Mesothelial cell of epicardium (in vitro differentiated cells): ENCODE data around the gene AFDN. TPM values are rescaled to one million over a fixed set of nuclear protein-coding genes. Genes with fewer than 3 reads are reported as not detected.
"Not testable (repeated sequence)": the region's sequence is repeated elsewhere in the genome, so short reads cannot be mapped to it uniquely, and the experiment has no call there.

Source experiments
- DNase-seq, 2 experiments: peaks; one replicate each; pipeline ENCODE4 v3.0.0; 2021; ENCODE audit warnings: low spot score in 2 of 2; ENCODE audit not compliant: unreplicated experiment in 2 of 2
- H3K27ac Mint-ChIP-seq: 2 replicates; pipeline ENCODE4 v1.8.0; 2021; ENCODE audit warnings: mixed read lengths
- H3K27me3 Mint-ChIP-seq: 2 replicates; pipeline ENCODE4 v1.8.0; 2021; ENCODE audit warnings: low read depth, mixed read lengths
- H3K36me3 Mint-ChIP-seq: 2 replicates; pipeline ENCODE4 v1.8.0; 2021; ENCODE audit warnings: mixed read lengths
- H3K4me1 Mint-ChIP-seq: 2 replicates; pipeline ENCODE4 v1.8.0; 2021; ENCODE audit warnings: mixed read lengths
- H3K4me3 Mint-ChIP-seq: 2 replicates; pipeline ENCODE4 v1.8.0; 2021; ENCODE audit warnings: mild to moderate bottlenecking, moderate library complexity, mixed read lengths
- H3K9me3 Mint-ChIP-seq: 2 replicates; pipeline ENCODE4 v1.8.0; 2021; ENCODE audit warnings: mixed read lengths
- CTCF ChIP-seq: fragments of 200-600 bp; sonication (generic); IDR thresholded peaks from one replicate; pipeline ENCODE4 v1.5.0; 2021; ENCODE audit warnings: antibody characterized with exemption; ENCODE audit not compliant: unreplicated experiment
- total RNA-seq: library from RNA; stranded (reverse); gene quantifications from 3 replicates; pipeline ENCODE4 v1.2.1, GENCODE V29; 2021

The AFDN gene
- total RNA-seq, 1 donor from 2014 or later, result 284 TPM

GRCh38 chr6:168001029-168001332 lies 174.3 kb downstream of the AFDN start:
- Mint-ChIP-seq H3K36me3 (no peaks in the 10 kb centered on the region), H3K27me3 (no peaks in the 10 kb centered on the region), H3K27ac (no peak overlapping the region), H3K4me3 (no peak overlapping the region), H3K9me3 (no peaks in the 10 kb centered on the region), H3K4me1 (peaks cover 14% of the 10 kb centered on the region)
- DNase-seq, result no peak
- TF ChIP-seq CTCF, result no peak

GRCh38 chr6:168001514-168001913 lies 174.8 kb downstream of the AFDN start:
- H3K4me1 Mint-ChIP-seq, result peaks cover 12% of the 10 kb centered on the region
- H3K27ac Mint-ChIP-seq, H3K9me3 Mint-ChIP-seq, H3K27me3 Mint-ChIP-seq, H3K36me3 Mint-ChIP-seq, H3K4me3 Mint-ChIP-seq, DNase-seq: not testable (repeated sequence)

- no peak for DNase-seq
- H3K4me3 Mint-ChIP-seq, result no peak overlapping the region
- H3K36me3 Mint-ChIP-seq, result no peaks in the 10 kb centered on the region
- TF ChIP-seq CTCF, result no peak
- no peak overlapping the region for H3K27ac Mint-ChIP-seq
- H3K27me3 Mint-ChIP-seq, result no peaks in the 10 kb centered on the region
- H3K9me3 Mint-ChIP-seq, result no peaks in the 10 kb centered on the region
- H3K4me1 Mint-ChIP-seq, result peaks cover 12% of the 10 kb centered on the region
Observed at GRCh38 chr6:168002804-168003203, 176.1 kb downstream of the AFDN start.

- H3K4me3 Mint-ChIP-seq, result no peak overlapping the region
- H3K4me1 Mint-ChIP-seq, result peaks cover 7% of the 10 kb centered on the region
- no peak for DNase-seq
- no peaks in the 10 kb centered on the region for H3K27me3 Mint-ChIP-seq
- H3K9me3 Mint-ChIP-seq, result peaks cover 12% of the 10 kb centered on the region
- TF ChIP-seq CTCF, result no peak
- no peak overlapping the region for H3K27ac Mint-ChIP-seq
- peaks cover 2% of the 10 kb centered on the region for H3K36me3 Mint-ChIP-seq
Observed at GRCh38 chr6:168004023-168004422, 177.3 kb downstream of the AFDN start.

- no peak for DNase-seq
- Mint-ChIP-seq H3K4me1 (peaks cover 7% of the 10 kb centered on the region), H3K36me3 (peaks cover 2% of the 10 kb centered on the region), H3K9me3 (peaks cover 21% of the 10 kb centered on the region), H3K4me3 (no peak overlapping the region), H3K27me3 (no peaks in the 10 kb centered on the region), H3K27ac (no peak overlapping the region)
- TF ChIP-seq CTCF, result no peak
Observed at GRCh38 chr6:168004945-168005344, 178.2 kb downstream of the AFDN start.

GRCh38 chr6:168005796-168006195 lies 179.1 kb downstream of the AFDN start:
- DNase-seq, result no peak
- Mint-ChIP-seq H3K36me3 (peaks cover 3% of the 10 kb centered on the region), H3K4me3 (no peak overlapping the region), H3K27ac (no peak overlapping the region), H3K27me3 (no peaks in the 10 kb centered on the region), H3K4me1 (peaks cover 7% of the 10 kb centered on the region), H3K9me3 (peaks cover 29% of the 10 kb centered on the region)
- TF ChIP-seq CTCF, result no peak
